ENCODE measurements around the gene EEA1.

The EEA1 gene

DNA sequence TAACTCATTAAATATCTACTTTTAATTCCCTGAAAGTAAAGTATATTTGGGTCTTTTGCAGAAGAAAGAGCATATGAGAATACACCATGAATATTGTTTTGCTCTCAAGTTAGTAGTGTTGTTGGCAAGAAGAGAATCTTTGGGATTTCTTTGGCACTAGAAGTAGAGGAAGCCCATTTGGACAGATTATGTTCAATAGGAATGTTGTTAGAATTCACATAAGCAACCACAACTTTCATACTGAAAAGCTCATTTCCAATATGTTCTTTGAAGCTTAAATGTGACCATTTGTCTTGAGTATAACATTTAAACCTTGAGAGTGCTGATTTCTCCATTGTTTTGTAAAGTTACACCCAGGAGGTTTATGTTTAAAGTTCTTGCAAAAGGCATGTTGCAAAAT is 188.7 kb downstream of the EEA1 start:
- FAIRE-seq = no peak

DNA sequence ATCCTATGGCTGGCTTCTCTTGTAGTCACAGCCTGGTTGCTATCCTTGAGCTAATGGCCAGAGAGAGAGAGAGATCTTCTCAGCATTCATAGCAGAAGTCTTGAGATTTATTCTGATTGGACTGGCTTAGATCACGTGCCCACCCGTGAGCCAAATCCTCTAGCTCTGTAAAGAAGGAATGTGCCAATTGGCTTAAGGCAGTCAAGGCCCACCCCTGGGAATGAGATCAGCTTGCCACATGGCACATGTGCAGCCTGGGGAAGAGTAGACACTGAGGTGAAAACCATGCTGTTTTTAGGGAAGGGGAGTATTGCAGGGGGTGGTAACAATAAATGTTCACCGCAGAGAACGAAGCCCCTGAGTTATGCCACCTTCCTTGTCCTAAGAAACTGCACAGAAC is 190.0 kb downstream of the EEA1 start:
- no peak for FAIRE-seq

DNA sequence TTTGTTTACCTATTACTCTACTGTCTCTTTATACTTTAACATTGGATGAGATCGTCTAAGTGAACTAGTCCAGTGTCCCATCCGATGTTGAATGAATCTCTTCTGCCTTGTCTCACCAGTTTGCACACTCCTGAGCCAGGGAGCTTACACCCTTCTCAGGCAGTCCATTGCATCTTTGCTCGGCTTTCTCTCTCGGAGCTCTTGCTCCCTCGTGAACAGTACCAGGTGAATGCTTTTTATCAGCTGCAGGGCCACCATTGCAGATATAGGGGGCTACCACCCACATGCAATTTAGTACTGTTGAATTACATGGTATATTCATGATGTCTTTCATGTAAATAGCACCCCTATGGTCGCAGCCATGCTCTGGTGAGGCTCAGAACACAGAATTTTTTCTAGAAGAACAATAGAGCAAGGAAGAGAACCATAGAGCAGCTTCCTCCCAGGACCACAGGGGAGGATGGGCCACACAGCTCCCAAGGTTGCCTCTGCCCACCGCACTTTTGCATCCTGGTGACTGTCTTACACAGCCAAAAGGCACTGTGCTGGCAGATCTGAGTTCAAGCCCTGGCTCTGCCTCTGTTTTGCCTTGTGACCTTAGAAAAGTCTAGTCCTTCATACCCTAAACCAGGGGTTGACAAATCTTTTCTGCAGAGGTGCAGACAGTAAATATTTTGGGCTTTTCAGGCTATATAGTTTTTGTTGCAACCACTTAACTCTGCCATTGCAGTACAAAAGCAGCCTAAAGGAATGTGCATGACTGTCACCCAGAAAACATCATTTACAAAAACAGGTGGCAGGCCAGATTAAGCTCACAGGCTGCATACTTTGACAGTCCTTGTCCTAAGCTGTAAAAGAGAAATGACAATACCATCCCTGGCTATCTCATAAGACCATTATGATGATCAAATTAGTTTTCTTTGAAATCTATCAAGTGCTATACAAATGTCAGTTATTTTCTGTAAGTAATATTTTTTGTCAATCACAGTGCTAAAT is 190.9 kb downstream of the EEA1 start:
- FAIRE-seq = no peak

GRCh38 chr12:92736605-92737004 is 192.5 kb downstream of the EEA1 start:
- no peak for FAIRE-seq

DNA sequence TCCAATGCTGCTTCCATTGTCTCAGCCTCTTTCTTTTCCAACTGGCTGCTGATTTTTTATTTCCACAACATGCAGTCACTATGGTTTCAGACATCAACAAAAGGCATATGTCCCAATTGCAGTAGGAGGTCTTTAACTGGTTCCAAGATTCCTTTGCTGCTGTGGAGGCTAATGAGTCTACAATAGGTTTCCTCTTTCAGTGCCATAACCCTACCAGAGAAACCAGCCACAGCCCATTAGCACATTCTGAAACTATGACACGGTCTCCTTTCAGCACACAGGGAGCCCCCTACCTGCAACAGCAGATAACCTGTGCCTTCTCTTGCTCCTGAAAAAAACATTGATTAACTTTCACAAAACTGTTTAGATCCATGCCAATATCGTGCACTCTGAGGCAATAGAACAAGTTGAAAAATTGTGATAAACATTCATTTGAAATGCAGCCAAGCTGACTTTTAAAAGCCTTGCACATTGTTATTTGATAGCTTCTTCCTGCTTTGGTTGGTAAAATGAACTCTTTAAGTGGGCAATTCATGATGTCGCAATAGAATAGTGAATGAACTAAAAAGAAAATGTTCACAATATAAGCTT is 193.9 kb downstream of the EEA1 start:
- no peak for FAIRE-seq

GRCh38 chr12:92733661-92734060 is 195.4 kb downstream of the EEA1 start:
- no peak for FAIRE-seq

GRCh38 chr12:92733181-92733580 is 195.9 kb downstream of the EEA1 start:
- FAIRE-seq = no peak

DNA sequence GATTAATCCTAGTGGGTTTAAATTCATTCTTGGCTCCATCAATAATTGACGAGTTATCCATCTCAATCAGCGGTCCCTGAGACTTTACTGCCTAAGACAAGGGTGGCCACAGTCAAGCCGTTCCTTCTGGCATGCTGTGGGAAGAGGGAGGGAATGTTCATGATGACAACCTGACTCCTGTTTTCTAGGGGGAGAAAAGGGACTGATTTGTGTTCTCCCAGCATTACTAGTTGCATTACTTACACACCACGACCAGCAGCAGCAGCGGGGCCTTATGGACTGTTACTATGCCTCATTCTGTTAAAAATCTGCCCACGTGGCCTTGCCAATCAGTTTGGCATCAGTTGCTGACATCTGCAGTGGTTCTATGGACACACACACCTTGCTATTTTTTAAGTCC is 196.4 kb downstream of the EEA1 start:
- no peak for FAIRE-seq

DNA sequence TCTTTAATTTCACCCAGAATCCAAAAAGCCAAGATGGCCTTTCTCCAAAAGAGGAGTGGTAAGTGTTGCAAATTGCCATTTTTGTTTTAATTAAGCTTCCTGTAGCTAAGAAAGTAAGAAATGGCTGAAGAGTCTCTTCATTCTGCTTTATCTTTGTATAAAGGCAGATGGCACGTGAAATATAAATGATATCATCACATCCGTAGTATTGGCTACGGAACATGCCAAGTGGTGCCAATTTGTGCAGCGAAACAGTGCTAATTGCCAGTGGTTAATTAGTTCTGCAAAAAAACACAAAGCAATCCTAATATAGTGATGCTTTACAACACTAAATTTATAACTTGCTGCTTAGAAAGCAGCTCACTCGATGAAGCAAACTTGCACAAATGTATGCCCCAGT is 196.9 kb downstream of the EEA1 start:
- no peak for FAIRE-seq

DNA sequence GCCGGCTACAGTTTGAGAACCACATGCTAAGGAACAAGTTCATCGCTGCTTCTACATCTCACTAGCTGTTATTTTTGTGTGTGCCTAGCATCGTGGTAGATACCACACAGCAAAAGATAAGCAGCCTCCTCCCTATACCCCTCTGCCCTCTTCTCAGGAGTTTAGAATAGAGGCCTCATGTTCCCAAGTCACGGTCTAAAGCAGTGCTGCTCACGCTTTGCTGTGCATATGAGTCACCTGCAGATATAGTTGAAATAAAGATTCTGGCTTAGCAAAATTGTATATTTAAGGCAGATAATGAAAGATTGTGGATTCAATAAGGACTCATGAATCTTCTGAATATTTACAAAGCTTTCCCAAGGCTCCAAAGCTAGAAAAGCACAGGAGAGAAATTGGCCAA is 198.3 kb downstream of the EEA1 start:
- FAIRE-seq = no peak

DNA sequence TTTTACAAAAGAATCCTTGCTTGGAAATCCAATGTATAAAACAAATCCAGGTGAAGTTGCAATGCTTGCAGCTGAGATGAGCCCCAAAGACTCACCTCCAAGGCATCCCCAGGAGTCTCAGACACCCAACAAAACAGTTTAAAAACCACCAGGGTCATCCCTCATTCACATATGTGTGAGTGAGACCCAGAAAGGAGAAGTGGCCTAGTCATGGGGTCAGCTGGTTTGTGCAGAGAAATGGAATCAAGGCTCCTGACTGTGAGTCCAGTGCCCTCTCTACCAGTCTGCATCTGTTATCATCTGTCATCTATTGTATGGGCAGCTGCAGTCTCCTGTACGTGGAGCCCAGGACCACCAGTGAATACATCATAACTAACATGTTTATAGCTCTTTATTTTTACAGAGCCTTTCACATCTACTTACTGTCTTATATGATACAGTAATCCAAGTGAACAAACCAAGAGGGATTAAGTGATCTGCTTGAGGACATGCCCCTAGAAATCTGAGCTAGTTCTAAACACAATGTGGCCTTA is 199.3 kb downstream of the EEA1 start:
- no peak for FAIRE-seq

GRCh38 chr12:92726850-92727249 is 202.2 kb downstream of the EEA1 start:
- FAIRE-seq = no peak

DNA sequence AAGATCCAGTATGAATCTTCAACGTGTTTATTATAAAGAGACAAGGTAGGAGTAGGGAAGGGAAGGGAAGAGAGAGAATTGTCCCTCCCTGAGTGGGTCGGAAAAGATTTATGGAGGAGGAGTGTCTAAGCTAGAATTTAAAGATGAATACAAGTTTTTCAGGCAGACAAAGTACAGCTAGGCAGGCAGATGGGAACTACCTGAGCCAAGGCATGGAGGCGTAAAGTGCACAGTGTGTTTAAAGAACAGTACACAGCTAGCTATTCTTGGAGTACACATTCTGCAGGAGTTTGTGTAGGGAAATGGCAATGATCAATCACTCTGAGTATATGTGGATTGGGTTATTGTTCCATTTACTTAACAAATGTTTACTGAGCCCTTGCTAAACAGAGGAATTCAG is 206.2 kb downstream of the EEA1 start:
- FAIRE-seq = no peak

DNA sequence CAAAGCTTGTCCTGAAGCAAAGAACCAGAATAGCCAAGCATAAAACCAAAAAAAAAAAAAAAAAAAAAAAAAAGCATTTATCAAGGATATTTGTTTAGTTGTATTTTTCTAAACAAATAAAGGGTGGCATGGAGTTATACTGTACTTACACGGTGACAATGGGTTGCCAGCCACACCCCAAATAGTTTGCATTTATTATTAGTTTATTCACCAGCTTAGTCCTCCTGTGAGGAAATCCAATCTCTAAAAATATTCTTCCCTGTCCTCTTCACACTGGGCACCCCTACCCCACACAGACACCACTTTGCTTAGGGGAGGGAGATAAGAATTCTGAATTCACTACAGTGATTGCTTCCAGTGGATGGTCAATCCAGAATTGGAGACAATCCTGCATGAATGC is 207.4 kb downstream of the EEA1 start:
- no peak for FAIRE-seq

GRCh38 chr12:92721130-92721529 is 208.0 kb downstream of the EEA1 start:
- no peak for FAIRE-seq

Measured in islet of Langerhans (tissue), 1 donor.